Stimulated activated CD4-positive, alpha-beta T cell treated with anti-CD3 and anti-CD28 coated beads, Interleukin-15, amount 100 ng/mL, for 48 hours (primary cell): ENCODE data around the gene PRDM5.

Experiments used
- DNase-seq, 2 donors: peaks; one replicate each; pipeline ENCODE4 v3.0.0-alpha.2; 2020; ENCODE audit warnings: low read depth in 2 of 2

PRDM5 gene

DNA sequence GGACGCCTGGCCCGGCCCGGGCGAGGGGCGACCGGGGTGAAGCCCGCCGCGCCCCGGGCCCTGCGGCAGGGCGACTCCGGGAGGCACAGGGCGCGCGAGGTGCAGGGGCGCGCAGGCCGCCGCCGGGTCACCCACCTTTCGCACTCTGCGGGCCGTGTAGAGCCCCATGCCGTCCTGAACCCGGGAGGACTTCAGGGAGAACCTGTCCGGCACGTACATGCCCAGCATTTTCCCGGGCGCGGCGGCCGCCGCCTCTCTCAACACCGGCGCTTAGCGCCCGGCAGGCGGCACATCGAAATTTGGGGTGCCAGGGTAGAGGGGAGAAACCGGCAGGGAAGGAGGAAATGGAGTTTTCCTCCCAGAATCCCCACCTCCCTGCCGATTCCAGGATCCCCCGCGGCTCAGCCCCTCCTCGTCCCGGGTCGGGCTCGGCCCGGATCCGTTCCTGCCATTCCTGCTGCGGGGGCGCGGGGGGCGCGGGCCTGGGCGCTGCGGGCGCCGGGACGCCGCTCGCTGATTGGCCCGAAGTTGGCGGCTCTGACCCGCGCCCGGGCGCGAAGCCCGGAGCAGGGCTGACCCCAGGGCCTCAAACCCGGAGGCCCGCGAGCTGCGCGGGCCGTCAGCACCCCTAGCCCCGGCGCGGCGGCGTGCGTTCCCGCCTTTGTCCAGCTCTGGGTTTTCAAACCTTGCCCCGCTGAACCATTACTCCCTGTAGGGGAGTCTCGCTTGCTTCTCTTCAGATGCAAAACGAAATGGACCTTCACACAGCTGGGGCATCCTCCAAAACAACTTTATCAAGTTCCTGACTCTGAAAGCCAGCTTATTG is at the start of gene PRDM5:
Gene PRDM5 (minus strand): TSS at position 346 of the 826 bp plus-strand sequence. CDS start 118 bp downstream, at position 228.
- peak; percentile 0 to 6 for DNase-seq

DNA sequence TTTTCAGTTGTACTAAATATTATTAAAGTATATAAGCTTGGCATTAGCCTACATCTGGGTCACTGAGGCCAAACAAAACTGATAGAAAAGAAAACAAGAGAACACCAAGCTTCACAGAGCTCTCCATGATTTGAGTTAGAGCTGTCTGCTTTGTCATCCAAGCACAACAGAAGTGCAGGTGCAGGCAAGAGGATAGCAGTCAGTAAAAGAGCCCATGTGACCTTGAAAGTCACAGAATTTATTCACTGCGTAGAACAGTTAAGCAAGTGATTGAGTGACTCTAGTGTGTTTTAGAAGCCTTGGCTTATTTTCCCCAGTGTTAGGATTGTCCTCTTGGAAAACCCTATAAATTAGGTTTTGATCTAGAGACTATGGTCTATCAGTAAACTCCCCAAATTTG is 49.4 kb upstream of the PRDM5 start:
- DNase-seq, result no peak

DNA sequence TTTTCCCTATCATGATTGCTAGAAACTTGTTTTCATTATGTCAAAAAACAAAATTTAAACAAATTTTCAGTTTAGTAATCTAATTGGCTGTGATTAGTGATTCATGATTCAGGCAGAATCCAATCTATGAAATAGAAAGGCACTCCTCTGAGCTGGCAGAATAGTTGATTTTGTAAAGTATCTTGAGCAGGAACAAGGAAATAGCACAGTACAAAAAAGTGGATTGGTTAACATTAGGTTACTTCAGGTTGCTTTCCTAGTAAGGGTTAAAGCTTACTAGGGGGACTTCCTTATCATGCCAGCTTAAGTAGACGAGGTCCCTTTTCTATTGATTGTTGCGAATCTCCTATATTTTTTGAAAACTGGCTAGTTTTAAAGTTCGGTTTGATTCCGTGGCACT is 43.4 kb upstream of the PRDM5 start:
- DNase-seq, result no peak

DNA sequence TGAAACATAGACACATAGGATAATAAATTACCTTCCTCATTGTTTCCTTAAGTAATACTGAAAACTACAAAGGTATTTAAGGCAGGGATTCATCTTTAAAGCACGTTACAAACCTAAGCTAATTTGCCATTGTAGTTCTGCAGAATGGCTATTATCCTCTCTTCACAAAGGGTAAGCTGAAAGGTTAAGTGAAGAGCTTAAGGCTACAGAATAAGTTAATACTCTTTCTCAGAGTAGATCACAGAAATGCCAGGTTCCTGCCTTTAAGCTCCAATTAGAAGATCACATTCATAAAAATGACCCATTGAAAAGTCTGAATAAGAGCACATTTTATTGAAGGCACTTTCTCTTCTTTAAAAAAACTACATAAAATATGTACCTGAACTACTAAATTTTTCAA is 42.1 kb upstream of the PRDM5 start:
- DNase-seq, result no peak

DNA sequence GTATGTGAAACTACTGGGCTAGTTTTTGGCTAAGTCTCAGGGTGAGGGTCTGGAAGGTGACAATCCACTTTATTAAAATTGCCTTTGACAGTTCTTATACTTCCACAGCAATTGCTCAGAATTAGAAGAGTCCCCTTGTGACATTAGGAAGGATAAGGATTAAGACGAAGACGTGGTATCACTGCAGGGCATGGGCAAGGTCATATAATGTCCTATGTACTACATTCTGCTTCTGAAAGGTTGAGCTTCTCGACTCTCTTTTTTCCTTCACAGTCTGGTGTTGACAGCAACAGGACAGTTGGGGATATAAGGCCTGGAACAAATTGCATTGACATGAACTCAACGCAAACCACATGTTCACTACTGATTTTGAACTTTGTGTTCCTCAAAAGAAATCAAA is 40.9 kb upstream of the PRDM5 start:
- no peak for DNase-seq

DNA sequence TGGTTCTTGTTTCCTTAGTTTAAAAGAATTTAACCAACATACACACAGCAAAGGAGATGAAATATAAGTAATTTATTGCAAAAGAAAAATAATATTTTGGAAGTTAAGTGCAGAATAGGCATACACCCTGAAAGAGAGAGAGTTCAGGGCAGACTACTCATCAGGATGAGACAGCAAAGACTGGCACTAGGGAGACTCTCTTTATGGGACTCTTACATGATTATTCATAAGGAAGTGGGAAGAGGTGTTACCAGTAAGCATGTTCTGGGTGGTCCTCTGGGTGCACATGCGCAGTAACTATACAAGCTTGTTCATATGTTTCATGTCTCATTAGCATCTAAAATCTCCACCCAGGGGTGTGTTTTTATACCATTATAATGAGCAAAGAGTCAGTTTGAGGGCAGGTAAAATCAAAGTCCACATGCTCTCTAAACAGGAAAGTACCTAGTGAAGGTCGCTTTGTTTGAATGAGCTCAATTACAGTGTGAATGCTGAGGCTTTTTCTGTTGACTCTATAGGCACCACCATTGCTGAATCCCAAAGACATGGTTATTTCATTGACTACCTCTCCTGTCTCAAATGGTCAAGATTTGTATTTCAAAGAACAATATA is 38.2 kb upstream of the PRDM5 start:
- no peak for DNase-seq

DNA sequence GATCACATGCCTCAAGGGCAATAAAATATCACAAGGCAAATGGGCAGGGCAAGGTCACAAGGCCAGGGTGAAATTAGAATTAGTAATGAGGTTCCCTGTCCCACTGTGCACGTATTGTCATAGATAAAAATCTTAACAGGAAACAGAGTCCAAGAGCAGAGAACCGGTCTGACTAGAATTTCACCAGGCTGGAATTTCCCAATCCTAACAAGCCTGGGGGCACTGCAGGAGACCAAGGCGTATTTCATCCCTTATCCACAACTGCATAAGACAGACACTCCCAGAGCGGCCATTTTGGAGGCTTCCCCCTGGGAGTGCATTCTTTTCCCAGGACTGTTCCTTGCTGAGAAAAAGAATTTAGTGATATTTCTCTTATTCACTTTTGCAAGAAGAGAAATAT is 25.9 kb upstream of the PRDM5 start:
- DNase-seq, result no peak

DNA sequence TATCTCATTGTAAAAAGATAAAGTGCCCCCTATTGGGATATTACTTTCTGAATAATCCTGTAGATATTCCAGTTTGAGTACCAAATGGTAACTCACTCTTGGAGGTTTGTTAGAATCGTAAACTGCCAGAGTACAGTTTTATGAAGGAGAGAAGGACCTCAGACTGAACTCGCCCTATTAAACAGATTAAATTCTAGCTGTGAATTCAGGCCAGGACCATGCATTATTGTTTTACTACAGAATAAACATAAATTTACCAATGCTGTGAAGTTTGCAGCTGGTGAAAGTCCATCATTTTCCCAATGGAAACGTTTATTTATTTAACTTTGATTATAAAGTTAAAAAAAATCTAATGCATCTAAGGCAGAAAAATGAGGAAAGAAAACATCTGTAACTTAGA is 20.2 kb upstream of the PRDM5 start:
- no peak for DNase-seq

DNA sequence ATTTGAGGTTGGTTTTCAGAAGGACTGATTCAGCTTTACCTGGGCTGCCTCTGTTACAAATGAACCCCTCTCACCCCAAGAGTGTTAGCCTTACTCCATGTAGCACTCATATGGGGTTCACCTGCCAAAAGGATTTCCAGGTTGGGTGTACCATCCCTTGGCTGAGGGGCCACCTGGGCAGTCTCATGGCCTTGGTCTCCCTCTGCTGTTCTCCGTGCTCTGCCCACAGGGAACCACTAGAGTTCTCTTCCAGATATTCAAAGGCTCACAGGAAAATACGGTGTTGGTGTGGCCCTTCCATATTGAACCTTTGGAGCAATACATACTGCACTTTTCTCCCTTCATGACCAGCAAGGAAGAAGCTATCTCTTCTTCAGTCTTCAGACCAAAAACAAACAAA is 18.0 kb upstream of the PRDM5 start:
- no peak for DNase-seq

DNA sequence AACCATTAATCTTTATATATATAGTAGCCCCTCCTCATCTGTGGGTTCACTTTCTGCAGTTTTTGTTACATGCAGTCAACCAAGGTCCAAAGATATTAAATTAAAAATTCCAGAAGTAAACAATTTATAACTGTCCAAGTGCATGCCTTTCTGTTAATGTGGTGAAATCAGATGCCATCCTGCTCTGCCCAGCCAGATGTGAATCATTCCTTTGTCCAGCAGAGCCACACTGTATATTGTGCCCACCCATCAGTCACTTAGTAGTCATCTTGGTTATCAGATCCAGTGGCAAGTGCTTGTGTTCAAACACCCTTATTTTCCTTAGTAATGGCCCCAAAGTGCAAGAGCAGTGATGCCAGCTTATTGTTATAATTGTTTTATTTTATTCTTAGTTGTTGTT is 17.2 kb upstream of the PRDM5 start:
- DNase-seq, result no peak

DNA sequence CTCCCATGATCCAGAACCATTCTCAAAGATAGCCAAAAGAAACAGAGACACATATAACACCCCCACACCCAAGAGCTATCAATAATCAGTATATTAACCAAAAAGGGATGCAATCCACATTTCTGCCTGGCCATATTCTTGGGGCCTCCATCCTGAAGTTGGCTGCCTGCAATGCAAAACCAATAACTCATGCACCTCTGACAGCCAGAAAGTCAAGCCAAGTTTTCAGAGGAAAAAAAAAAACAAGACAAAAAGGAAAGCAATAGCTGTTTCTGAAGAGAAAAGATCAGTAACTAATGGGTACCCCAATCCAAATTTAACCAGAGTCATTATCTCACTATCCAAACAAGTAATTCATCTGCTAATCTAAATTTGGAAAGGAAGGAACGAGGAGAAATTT is 7.3 kb upstream of the PRDM5 start:
- no peak for DNase-seq

DNA sequence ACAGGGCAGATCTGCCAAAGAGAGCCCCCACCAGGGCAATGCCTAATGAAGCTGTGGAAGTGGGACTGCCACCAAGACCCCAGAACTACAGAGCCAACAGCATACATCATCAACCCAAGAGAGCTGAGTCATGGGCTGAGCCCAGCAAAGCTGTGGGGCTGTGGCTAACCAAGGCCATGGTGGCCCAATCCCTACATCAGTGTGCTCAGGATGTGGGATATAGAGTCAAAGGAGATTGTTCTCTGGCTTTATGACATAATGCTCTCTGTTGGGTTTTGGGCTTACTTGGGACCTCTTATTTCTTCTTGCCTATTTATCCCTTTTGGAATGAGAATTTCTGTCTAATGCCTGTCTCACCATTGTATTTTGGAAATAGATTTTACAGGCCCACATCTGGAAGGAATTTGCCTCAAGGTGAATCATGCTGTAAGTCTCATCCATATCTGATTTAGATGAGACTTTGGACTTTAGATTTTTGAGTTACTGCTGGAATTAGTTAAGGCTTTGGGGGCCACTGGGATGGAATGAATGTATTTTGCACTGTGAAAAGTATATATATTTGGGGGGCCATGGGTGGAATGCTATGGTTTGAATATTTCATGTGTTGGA is 5.4 kb upstream of the PRDM5 start:
- no peak for DNase-seq

DNA sequence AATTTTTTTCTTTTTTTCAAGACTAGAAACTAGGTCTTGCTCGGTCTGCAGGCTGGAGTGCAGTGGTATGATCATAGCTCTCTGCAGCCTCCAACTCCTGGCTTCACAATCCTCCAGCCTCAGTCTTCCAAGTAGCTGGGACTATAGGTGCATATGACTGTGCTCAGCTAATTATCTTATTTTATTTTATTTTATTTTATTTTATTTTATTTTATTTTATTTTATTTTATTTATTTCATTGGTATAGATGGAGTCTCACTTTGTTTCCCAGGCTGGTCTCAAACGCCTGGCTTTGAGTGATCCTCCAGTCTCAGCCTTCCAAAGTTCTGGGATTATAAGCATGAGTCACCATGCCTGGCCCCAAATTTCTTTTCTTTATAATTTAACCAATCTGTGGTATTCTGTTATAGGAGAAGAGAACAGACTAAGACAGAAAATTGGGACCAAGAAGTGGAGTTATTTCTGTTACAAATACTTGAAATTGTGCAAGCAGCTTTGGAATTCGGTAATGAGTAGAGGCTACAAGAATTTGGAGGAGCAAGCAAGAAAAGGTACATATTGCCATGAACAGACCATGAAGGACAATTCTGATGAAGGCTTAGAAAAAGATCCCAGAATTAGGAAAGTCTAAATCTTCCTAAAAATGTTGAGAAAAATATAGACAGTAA is 4.0 kb upstream of the PRDM5 start:
- DNase-seq, result no peak

DNA sequence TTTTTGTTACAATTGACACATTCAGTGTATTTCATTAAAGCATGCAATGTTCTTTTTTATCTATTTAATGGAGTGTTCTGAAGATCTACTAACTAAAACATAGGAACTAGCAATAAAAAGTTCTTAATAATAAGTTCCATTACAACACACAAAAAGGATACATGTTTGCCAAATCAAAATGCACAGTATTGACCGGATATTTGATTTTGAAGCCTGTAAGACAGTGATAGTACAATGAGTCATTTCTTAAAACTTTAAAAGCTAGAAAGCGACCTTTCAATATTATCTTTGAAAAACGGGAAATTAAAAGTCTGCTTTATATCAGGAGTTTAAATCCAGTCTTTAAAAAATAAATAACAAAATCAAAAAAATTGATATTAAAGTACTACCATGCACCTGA is 2.4 kb upstream of the PRDM5 start:
- DNase-seq, result no peak

DNA sequence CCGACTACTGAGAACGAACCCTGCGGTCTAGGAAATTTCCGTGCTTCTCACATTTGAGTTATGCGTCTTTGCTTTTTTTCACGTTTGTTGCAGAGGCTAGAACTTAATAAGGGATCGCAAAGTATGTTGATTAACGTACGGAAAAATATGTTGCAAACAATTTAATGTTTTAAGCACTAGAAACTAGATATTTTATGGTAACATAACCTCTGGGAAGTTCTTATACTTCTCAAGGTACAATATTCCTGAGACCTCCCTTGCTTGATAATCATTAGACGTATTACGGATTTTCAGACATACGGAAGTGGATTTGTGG is 639 bp upstream of the PRDM5 start:
- peak in 1 of 2 donors; percentile 2 for DNase-seq

DNA sequence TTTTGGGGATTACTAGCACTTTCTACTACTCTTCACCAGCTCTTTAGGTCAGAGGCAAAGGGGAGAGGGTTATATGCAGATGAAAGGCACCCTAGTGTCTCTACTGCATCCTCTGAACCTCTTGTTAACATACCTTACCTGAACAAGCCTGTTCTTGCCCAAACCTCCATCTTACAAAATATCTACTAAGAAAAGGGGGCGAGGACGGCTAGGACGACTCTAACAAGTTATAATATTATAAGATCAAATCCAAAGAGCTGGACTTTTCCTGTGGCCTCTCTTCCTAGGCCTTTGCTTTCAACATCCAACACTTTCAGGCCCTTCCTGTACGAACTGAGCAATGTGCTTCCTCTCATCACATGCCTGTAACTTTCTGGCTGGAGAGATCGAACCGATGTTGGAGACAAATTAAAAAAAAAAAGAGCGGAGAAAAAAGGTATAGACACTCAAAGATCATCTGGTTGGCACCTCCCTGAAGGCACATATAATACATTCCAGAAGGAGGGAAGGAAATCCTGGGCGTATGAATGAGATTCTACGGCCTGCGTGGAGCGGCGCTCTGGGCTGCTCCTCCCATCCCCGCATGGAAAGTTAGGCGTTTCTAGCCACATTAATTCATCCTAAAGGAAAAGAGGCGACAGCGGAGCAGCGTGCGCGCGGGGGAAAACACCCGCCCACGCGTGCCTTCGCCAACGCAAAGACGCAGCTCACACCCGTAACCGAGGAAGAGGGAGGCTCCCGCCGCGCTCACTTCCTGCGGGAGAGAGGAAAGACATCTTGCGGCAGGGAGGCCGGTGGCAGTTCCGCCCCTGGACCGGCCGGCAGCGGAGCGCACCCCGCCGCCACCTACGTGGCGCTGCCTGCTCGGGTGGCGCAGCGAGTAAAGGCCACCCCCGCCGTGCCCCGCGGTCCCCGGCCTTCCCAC is 808 bp downstream of the PRDM5 start:
- peak; percentile 0 to 5 for DNase-seq

DNA sequence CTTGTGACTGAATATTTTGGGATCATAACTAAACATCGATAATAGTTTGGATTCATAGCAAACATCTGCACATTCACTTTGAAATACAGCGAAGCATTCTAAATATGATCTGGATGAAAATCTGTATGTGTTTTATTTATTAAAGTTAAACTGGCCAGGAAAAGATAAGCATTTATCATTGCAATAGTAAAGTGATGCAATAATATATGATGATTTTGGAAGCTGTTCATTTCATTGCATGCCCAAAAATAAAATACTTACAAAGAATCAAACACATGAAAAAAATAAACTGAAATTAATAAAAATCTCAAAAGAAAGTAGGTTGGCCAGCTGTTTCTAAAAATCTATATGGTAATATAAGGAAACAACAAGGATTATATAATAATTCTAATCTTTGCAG is 1.9 kb downstream of the PRDM5 start:
- DNase-seq, result no peak

DNA sequence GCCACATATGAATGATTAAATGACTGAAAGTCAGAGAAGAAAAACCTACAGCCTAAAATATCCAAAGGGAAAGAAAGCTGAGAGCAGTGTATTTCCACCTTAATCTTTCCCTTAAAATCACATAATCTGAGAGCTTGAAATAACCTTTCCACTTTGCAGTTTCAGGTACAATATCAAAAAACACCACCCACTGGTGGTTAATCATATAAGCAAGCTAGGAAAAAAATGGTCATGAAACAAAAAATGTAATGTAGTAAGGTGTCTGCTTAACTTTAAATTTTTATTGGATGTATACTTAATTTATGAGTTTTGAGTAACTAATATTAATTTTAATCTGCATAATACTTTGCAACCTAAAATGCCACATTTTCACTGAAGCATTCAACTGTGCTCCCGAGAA is 3.2 kb downstream of the PRDM5 start:
- no peak for DNase-seq

DNA sequence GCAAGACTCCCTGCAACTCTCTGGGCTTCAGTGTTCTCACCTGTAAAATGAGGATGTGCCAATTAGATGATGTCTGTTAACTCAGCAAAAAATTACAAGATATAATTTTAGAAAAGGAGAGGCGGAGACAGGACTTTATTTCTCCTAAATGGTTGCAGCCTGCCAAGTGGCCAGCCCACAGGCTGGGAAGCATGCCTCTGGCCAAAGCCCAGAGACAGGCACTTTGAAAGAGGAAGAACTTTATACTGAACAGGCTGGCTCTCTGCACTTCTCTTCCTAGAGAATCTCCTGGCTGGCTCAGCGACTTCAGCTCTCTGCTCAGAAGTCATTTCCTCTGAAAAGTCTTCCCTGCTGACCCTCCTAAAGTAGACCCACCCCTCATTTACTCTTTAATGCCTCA is 3.7 kb downstream of the PRDM5 start:
- no peak for DNase-seq

DNA sequence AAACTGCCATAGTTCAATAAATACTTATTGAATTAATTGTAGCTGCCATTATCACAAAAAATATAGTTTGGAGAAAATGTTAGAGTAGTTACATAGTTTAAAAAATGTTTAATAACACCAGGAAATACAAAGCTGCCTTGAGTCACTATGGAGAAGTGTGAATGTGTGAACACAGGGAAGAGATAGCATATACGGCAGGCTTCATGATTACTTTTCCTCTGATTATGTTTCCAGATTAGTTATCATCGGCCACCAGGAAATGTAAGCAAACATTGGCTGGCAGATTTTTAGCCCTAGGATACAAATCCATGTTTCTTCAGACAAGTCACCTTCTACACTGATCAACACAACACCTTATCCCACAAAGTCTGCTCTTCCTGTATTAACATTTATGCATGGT is 4.4 kb downstream of the PRDM5 start:
- DNase-seq, result no peak

DNA sequence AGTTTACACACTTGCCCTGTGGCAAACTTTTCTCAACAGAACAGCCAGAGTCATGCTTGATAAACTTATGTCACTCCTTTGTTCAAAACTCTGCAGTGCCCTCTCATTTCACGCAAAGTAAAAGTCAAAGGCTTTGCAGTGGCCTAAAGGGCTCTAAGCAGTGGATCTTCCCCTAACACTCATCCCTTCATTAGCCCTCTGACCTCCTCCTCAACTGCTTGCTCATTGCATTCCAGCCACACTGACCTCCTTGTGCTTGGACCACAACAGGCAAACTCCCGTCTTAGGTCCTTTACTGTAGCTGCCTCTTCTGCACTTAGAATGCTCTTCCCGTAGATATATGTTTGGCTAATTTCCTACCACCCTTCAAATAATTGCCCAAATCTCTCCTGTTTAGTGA is 5.6 kb downstream of the PRDM5 start:
- DNase-seq, result no peak

DNA sequence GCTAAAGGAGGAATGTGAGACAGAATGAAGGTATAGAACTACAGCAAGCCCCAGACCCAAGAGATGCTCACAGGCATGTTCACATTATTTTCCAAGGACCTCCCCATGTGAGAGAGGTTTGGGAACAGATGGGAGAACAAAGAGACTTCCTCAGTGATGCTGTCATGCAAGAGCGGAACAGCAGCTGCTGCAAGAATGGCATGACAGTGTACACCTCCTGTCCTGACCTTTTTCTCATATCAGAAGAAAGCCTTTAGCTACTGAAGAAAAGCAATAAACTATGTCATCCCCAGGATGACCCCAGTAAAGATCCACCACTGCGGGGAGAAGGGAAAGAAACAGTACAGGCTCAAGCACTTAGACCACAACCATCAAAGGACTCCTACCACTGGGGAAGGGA is 7.2 kb downstream of the PRDM5 start:
- DNase-seq, result no peak
